Measurements from ENCODE around the gene TTC12.

TTC12 gene

GRCh38 chr11:113329725-113330124 is 15.3 kb downstream of the TTC12 start:
- DNase-seq (ENCODE audit: low spot score): no peak

GRCh38 chr11:113331441-113331840 is 17.1 kb downstream of the TTC12 start:
- DNase-seq (ENCODE audit: low spot score): no peak

GRCh38 chr11:113332023-113332422 is 17.6 kb downstream of the TTC12 start:
- no peak for DNase-seq (ENCODE audit: low spot score)

- DNase-seq (ENCODE audit: low spot score): no peak
Observed at GRCh38 chr11:113332638-113333329, 18.4 kb downstream of the TTC12 start.

GRCh38 chr11:113334183-113334582 is 19.8 kb downstream of the TTC12 start:
- DNase-seq (ENCODE audit: low spot score): no peak

- DNase-seq (ENCODE audit: low spot score): no peak
Observed at GRCh38 chr11:113338730-113339129, 24.3 kb downstream of the TTC12 start.

- no peak for DNase-seq (ENCODE audit: low spot score)
Observed at GRCh38 chr11:113339929-113340589, 25.7 kb downstream of the TTC12 start.

- no peak for DNase-seq (ENCODE audit: low spot score)
Observed at GRCh38 chr11:113341388-113342165, 27.2 kb downstream of the TTC12 start.

- no peak for DNase-seq (ENCODE audit: low spot score)
Observed at GRCh38 chr11:113345978-113346377, 31.6 kb downstream of the TTC12 start.

- DNase-seq (ENCODE audit: low spot score): no peak
Observed at GRCh38 chr11:113349528-113349927, 35.1 kb downstream of the TTC12 start.

- no peak for DNase-seq (ENCODE audit: low spot score)
Observed at GRCh38 chr11:113350336-113351067, 36.1 kb downstream of the TTC12 start.

GRCh38 chr11:113351068-113351450 is 36.7 kb downstream of the TTC12 start:
- DNase-seq (ENCODE audit: low spot score): no peak

- no peak for DNase-seq (ENCODE audit: low spot score)
Observed at GRCh38 chr11:113351480-113351879, 37.1 kb downstream of the TTC12 start.

GRCh38 chr11:113356203-113356602 is 41.8 kb downstream of the TTC12 start:
- DNase-seq (ENCODE audit: low spot score): no peak

GRCh38 chr11:113363406-113363805 is 49.0 kb downstream of the TTC12 start:
- no peak for DNase-seq (ENCODE audit: low spot score)

- DNase-seq (ENCODE audit: low spot score): no peak
Observed at GRCh38 chr11:113363996-113364641, 49.7 kb downstream of the TTC12 start.

- no peak for DNase-seq (ENCODE audit: low spot score)
Observed at GRCh38 chr11:113365895-113366294, 51.5 kb downstream of the TTC12 start.

- no peak for DNase-seq (ENCODE audit: low spot score)
Observed at GRCh38 chr11:113369411-113369810, 55.0 kb downstream of the TTC12 start.

- no peak for DNase-seq (ENCODE audit: low spot score)
Observed at GRCh38 chr11:113370634-113371033, 56.3 kb downstream of the TTC12 start.

GRCh38 chr11:113372309-113372708 is 57.9 kb downstream of the TTC12 start:
- DNase-seq (ENCODE audit: low spot score): no peak

- peak; percentile 36 for DNase-seq (ENCODE audit: low spot score)
Observed at GRCh38 chr11:113373306-113373705, 58.9 kb downstream of the TTC12 start.
